PC-3 (cell line): ENCODE measurements around the gene SH2D3C. TPM values are rescaled to one million over a fixed set of nuclear protein-coding genes. Genes with fewer than 3 reads are reported as not detected.

Source experiments
- ATAC-seq: fragments of 200-7000 bp; cut with Tn5 transposase; 2 replicates; pipeline ENCODE4 v1.9.1; 2020; ENCODE audit warnings: mild to moderate bottlenecking, moderate library complexity
- BruUV-seq: library from RNA; stranded (reverse); fragments of 400-500 nt; replicated peaks from 2 replicates; lab custom pipeline; 2021; lab: Mats Ljungman, UMichigan
- CTCF ChIA-PET: fragments of 300-600 bp; sonication (Branson Sonifier 250); formaldehyde crosslinking; loops from one replicate; lab custom pipeline; 2022; ENCODE audit warnings: antibody characterized with exemption; lab: Charles Lee
- POLR2A ChIA-PET: fragments of 300-600 bp; sonication (Branson Sonifier 250); formaldehyde crosslinking; loops from one replicate; lab custom pipeline; 2022; ENCODE audit warnings: antibody characterized with exemption; ENCODE audit not compliant: unreplicated experiment; lab: Charles Lee
- DNase-seq: peaks from one replicate; pipeline ENCODE4 v3.0.0-alpha.2; 2015
- H2AFZ ChIP-seq: fragments of 300-600 bp; sonication (generic); 2 replicates; pipeline ENCODE4 v1.6.0; 2016; ENCODE audit warnings: antibody characterized with exemption, low read length
- H3F3A ChIP-seq: fragments of 300-600 bp; sonication (generic); one replicate; pipeline ENCODE4 v1.6.0; 2017; ENCODE audit warnings: antibody characterized with exemption, low read length, control low read depth, mild to moderate bottlenecking; ENCODE audit not compliant: unreplicated experiment
- H3K27ac ChIP-seq: fragments of 300-600 bp; sonication (generic); 2 replicates; pipeline ENCODE4 v1.5.1; 2016; ENCODE audit warnings: mild to moderate bottlenecking, low read length
- H3K27me3 ChIP-seq: fragments of 300-600 bp; sonication (generic); 2 replicates; pipeline ENCODE4 v1.6.1; 2016; ENCODE audit warnings: low read length, mixed read lengths
- H3K36me3 ChIP-seq: fragments of 300-600 bp; sonication (generic); 2 replicates; pipeline ENCODE4 v1.6.1; 2016; ENCODE audit warnings: low read depth, mixed run types, low read length, mixed read lengths
- H3K4me1 ChIP-seq: fragments of 300-600 bp; sonication (generic); 2 replicates; pipeline ENCODE4 v1.5.1; 2016; ENCODE audit warnings: low read length; ENCODE audit not compliant: insufficient read depth
- H3K4me2 ChIP-seq: fragments of 300-600 bp; sonication (generic); 2 replicates; pipeline ENCODE4 v1.6.0; 2016; ENCODE audit warnings: low read length
- H3K4me3 ChIP-seq: fragments of 300-600 bp; sonication (generic); 2 replicates; pipeline ENCODE4 v1.5.1; 2016; ENCODE audit warnings: mild to moderate bottlenecking, low read length, mixed read lengths
- H3K79me2 ChIP-seq: fragments of 300-600 bp; sonication (generic); 2 replicates; pipeline ENCODE4 v1.6.1; 2017; ENCODE audit warnings: low read length, mixed read lengths
- H3K9ac ChIP-seq: fragments of 300-600 bp; sonication (generic); 2 replicates; pipeline ENCODE4 v1.6.0; 2016; ENCODE audit warnings: mild to moderate bottlenecking, low read length
- H3K9me2 ChIP-seq: fragments of 300-600 bp; sonication (generic); replicated peaks from 2 replicates; pipeline ENCODE4 v1.6.1; 2016; ENCODE audit warnings: mixed run types, low read length, mixed read lengths
- H3K9me3 ChIP-seq: fragments of 300-600 bp; sonication (generic); 2 replicates; pipeline ENCODE4 v1.6.1; 2016; ENCODE audit warnings: low read length, mixed read lengths
- H4K20me1 ChIP-seq: fragments of 300-600 bp; sonication (generic); 2 replicates; pipeline ENCODE4 v1.6.1; 2016; ENCODE audit warnings: low read length, mixed read lengths
- CTCF ChIP-seq: fragments of 300-600 bp; sonication (generic); conservative IDR thresholded peaks from 2 replicates; pipeline ENCODE4 v1.5.1; 2017; ENCODE audit warnings: antibody characterized with exemption, low read depth, mild to moderate bottlenecking, low read length
- EZH2 ChIP-seq: fragments of 300-600 bp; sonication (generic); IDR thresholded peaks from one replicate; pipeline ENCODE4 v1.6.1; 2017; ENCODE audit warnings: antibody characterized with exemption, mild to moderate bottlenecking, low read length; ENCODE audit not compliant: unreplicated experiment
- EZH2phosphoT487 ChIP-seq: fragments of 300-600 bp; sonication (generic); IDR thresholded peaks from 2 replicates; pipeline ENCODE4 v1.6.1; 2018; ENCODE audit warnings: mild to moderate bottlenecking, antibody characterized with exemption, low read length, borderline replicate concordance
- intact Hi-C: fragments of 100-400 bp; cut with micrococcal nuclease; formaldehyde crosslinking; loops from 2 replicates; pipeline ENCODE4 v1.9.0; 2023
- total RNA-seq: library from RNA; depleted of rRNA; stranded (reverse); fragments of >200 nt; gene quantifications from 2 replicates; pipeline ENCODE4 v1.2.3, GENCODE V29; 2014

Gene SH2D3C
- total RNA-seq, 1 experiment from 2014 or later = 0.26 TPM

- H3K9me3 ChIP-seq = no peaks in the 10 kb centered on the region
- H3K27me3 ChIP-seq = no peaks in the 10 kb centered on the region
- H4K20me1 ChIP-seq = no peaks in the 10 kb centered on the region
- peaks cover 8% of the 10 kb centered on the region for H3K4me1 ChIP-seq
- no peak overlapping the region for H3K4me3 ChIP-seq
- ATAC-seq (no peak), DNase-seq (no peak)
- H3K9me2 ChIP-seq = no peaks in the 10 kb centered on the region
- H3K79me2 ChIP-seq = no peaks in the 10 kb centered on the region
- H3K27ac ChIP-seq = no peak overlapping the region
- no TSS peak for BruUV-seq
- POLR2A ChIA-PET = no interaction called here
- no peaks in the 10 kb centered on the region for H3F3A ChIP-seq
- no peak overlapping the region for H2AFZ ChIP-seq
- H3K36me3 ChIP-seq = no peaks in the 10 kb centered on the region
- no peak overlapping the region for H3K4me2 ChIP-seq
- intact Hi-C loops = no loop called here
- CTCF ChIA-PET = no interaction called here
- no peak for TF ChIP-seq EZH2
- no peak for TF ChIP-seq EZH2phosphoT487
- no peak for TF ChIP-seq CTCF
- no peak overlapping the region for H3K9ac ChIP-seq
These were observed 48.8 kb downstream of the SH2D3C start for GRCh38 chr9:127729522-127730256.

GRCh38 chr9:127728808-127729207 lies 49.7 kb downstream of the SH2D3C start:
- TF ChIP-seq CTCF (no peak), EZH2 (no peak), EZH2phosphoT487 (no peak)
- Histone ChIP-seq H3K9me3 (no peaks in the 10 kb centered on the region), H3K79me2 (no peaks in the 10 kb centered on the region), H3K9ac (no peak overlapping the region), H4K20me1 (no peaks in the 10 kb centered on the region), H3K4me3 (no peak overlapping the region), H3K4me1 (peaks cover 2% of the 10 kb centered on the region), H3K36me3 (no peaks in the 10 kb centered on the region), H2AFZ (no peak overlapping the region), H3K4me2 (no peak overlapping the region), H3K27me3 (no peaks in the 10 kb centered on the region), H3K9me2 (no peaks in the 10 kb centered on the region), H3F3A (no peaks in the 10 kb centered on the region), H3K27ac (no peak overlapping the region)
- CTCF ChIA-PET = no interaction called here
- POLR2A ChIA-PET = no interaction called here
- no peak for ATAC-seq
- intact Hi-C loops = no loop called here
- DNase-seq = no peak
- BruUV-seq = no TSS peak

- ATAC-seq = no peak
- no peak for TF ChIP-seq EZH2
- TF ChIP-seq EZH2phosphoT487 = no peak
- TF ChIP-seq CTCF = no peak
- Histone ChIP-seq H2AFZ (no peak overlapping the region), H3K36me3 (no peaks in the 10 kb centered on the region), H3K9me2 (no peaks in the 10 kb centered on the region), H3K4me3 (no peak overlapping the region), H3K79me2 (no peaks in the 10 kb centered on the region), H3K4me2 (no peak overlapping the region), H3F3A (no peaks in the 10 kb centered on the region), H3K27me3 (no peaks in the 10 kb centered on the region), H3K4me1 (peaks cover 17% of the 10 kb centered on the region), H3K27ac (no peak overlapping the region), H3K9me3 (no peaks in the 10 kb centered on the region), H3K9ac (no peak overlapping the region), H4K20me1 (no peaks in the 10 kb centered on the region)
- ChIA-PET CTCF (no interaction called here), POLR2A (no interaction called here)
- BruUV-seq = no TSS peak
- intact Hi-C loops = no loop called here
- DNase-seq = no peak
These were observed 51.6 kb downstream of the SH2D3C start for GRCh38 chr9:127726871-127727270.
